SK-N-MC (cell line): ENCODE data around the gene GRAMD1B.
"Not testable (repeated sequence)": the region's sequence is repeated elsewhere in the genome, so short reads cannot be mapped to it uniquely, and the experiment has no call there.

Experiments used
- DNase-seq: peaks from one replicate; pipeline ENCODE4 v3.0.0-alpha.2; 2011; ENCODE audit warnings: low read depth, low spot score
- H3K27ac ChIP-seq: fragments of 200-600 bp; sonication (generic); 2 replicates; pipeline ENCODE4 v1.5.1; 2016; ENCODE audit warnings: mixed run types
- H3K36me3 ChIP-seq: fragments of 200-600 bp; sonication (generic); 2 replicates; pipeline ENCODE4 v1.6.1; 2017; ENCODE audit warnings: antibody characterized with exemption, low read length, mixed read lengths; ENCODE audit not compliant: insufficient read depth
- H3K4me3 ChIP-seq: fragments of 200-600 bp; sonication (generic); 2 replicates; pipeline ENCODE4 v1.5.1; 2016
- H3K9ac ChIP-seq: fragments of 200-600 bp; sonication (generic); 2 replicates; pipeline ENCODE4 v1.8.0; 2017; ENCODE audit warnings: mixed run types, mixed read lengths; ENCODE audit not compliant: insufficient read length
- H3K9me3 ChIP-seq: fragments of 200-600 bp; sonication (generic); 2 replicates; pipeline ENCODE4 v1.6.1; 2017; ENCODE audit warnings: low read depth, mild to moderate bottlenecking, antibody characterized with exemption, low read length, moderate library complexity, mixed read lengths
- EZH2 ChIP-seq: fragments of 200-600 bp; sonication (generic); IDR thresholded peaks from one replicate; pipeline ENCODE4 v1.6.1; 2017; ENCODE audit warnings: antibody characterized with exemption
- FOXP2 ChIP-seq: optimal IDR thresholded peaks from 2 replicates; pipeline ENCODE3; 2011; ENCODE audit warnings: mild to moderate bottlenecking, moderate library complexity; ENCODE audit not compliant: insufficient read depth; ENCODE audit errors: extremely low read length, control extremely low read depth
- POLR2AphosphoS5 ChIP-seq: IDR thresholded peaks from 2 replicates; pipeline ENCODE4 v1.6.1; 2012; ENCODE audit warnings: mild to moderate bottlenecking, low read depth, low read length, borderline replicate concordance

GRAMD1B gene

DNA sequence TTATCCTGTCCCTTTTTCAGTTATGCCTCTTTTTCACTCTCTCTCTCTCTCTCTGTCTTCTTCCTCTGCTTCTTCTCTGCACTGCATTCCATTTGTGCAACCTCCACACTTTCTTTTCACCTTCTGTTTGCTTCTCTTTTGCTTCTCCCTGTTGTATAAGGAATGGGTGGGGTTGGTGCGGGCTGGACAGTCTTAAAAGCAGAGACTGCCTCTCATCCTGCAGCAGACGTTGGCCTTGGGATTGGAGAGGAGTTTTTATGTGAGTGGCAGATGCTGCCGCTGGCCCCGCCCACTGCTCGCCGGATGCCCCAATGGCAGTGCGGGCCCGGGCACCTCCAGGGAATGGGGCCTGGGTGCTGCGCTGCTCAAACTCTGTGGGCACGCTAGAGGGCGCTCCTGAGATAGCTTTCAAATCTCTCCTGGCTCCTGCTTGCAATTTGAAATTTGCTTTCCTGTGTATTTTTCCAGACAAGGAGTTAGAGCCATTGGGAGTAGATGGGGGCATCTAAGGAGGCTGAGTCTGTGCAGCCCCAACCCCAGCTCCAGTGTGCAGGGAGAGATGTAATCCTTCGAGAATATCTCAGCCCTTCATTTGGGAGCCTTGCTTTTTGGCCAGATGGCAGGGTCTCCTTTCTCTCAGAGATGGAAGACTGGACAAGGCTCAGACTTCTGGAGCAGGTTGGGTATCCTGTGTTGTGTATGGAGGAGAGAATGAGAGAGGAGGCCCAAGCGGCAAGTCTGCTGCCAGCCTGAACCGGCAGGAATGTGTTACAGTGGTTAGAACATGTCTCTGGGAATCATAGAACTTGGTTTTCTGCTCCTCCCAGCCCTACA, 81.2 kb downstream of the GRAMD1B start:
- no peak overlapping the region for H3K9ac ChIP-seq
- no peak overlapping the region for H3K27ac ChIP-seq
- no peaks in the 10 kb centered on the region for H3K36me3 ChIP-seq
- no peaks in the 10 kb centered on the region for H3K9me3 ChIP-seq
- no peak overlapping the region for H3K4me3 ChIP-seq
- DNase-seq = peak; percentile 70
- TF ChIP-seq POLR2AphosphoS5 = no peak
- no peak for TF ChIP-seq FOXP2

DNA sequence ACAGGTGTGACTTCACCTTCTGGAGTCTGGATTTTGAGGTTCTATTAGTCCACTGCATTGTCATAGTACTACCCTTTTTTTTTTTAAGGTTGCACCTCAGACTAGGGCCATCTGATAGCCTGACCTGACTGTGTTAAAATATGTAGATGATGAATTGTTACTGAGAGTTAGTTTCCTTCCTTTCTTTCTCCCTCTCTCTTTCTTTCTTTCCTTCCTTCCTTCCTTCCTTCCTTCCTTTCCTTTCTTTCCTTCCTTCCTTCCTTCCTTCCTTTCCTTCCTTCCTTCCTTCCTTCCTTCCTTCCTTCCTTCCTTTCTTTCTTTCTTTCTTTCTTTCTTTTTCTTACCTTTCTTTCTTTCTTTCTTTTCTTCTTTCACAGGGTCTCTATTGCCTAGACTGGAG, 83.2 kb downstream of the GRAMD1B start:
- not testable (repeated sequence) for H3K9ac ChIP-seq, H3K9me3 ChIP-seq, H3K36me3 ChIP-seq, H3K4me3 ChIP-seq, DNase-seq
- peak overlapping the region; percentile 51; the same call in 1 of the 2 replicates for H3K27ac ChIP-seq

DNA sequence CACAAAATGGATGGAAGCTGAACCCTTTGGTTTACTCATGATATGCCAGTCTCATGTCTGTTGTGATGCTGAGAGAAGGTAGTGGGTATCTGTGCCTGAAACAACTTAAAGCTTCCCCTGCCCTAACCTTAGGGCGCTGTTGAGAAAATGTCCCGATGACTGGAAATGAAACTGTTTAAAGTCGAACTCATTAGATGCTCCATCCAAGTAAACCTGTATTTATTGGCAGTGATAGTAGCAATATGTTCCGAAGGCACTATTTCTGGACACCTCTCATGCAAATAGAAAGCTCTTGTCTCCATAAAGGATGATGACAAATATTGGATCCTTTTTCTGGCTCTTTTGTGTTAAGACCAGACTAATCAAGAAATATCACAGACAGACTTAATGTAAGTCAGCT, 86.2 kb downstream of the GRAMD1B start:
- no peak overlapping the region for H3K27ac ChIP-seq
- no peak for DNase-seq
- TF ChIP-seq EZH2 = no peak
- TF ChIP-seq FOXP2 = no peak
- TF ChIP-seq POLR2AphosphoS5 = no peak

DNA sequence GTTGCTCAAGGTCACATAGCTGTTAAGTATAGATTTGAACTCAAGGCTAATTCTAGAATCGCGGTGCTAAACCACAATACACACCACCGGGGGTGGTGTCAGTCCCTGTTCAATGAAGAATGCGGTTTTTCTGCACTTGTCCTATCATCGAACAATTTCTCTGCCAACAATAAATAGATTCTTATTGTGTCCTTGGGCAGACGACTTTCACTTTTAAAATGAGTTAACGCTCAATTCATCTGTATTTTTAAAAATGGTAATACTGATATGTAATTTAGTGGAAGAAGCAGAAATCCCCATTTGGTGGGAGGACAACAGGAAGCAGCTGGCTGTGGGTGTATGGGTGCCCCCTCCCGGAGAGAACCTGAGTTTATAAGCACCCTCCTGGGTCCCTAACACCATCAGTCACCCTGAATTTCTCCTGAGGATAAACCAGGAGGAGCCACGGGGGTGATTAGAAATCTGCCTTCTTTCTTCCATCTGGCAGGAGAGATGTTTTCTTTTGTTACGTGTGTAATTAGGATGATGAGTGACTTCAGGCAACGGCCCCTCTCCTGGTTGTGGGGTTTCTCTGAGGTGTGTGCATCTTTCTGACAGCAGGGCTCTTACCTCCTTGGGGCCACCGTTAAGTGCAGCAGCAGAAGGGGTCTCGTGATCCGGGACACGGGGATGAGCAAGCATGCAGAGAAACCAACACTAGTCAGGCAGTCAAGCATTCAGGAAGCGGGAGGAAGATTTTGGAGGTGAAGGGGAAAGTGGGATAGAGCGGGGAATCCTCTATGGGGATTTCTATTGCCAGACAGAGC, 87.7 kb downstream of the GRAMD1B start:
- no peak overlapping the region for H3K9ac ChIP-seq
- H3K27ac ChIP-seq = no peak overlapping the region

More for the DNA sequence above, 86.2 kb downstream of the GRAMD1B start:
- Histone ChIP-seq H3K36me3 (no peaks in the 10 kb centered on the region), H3K9ac (no peak overlapping the region), H3K9me3 (peaks cover 5% of the 10 kb centered on the region; the same call in 1 of the 2 replicates), H3K4me3 (no peak overlapping the region)

DNA sequence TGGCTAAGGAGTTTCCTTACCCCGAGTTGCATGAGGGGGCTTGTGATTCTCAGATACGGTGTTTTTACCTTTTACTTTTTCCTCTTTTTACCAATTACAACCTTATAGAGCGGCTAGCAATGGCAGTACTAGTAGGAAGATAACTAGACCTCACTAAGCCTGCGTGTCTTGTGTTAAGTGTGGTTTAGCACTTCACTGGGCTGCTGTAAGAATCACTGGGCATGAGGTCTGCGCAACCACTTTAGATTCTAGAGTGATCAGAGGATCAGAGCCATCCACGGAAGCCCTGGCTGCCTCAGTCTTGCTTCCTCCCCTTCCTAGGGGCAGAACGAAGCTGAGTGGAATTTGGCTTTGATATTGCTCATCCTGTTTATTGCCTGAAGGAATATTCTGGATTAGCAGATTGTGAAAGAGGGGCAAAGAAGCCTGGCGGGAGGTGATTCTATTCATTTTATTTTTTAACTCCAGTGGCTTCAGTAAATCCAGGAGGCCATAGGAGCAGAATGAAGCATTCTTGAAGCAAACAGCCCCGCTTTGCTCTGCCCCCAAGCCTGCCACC, 88.5 kb downstream of the GRAMD1B start:
- DNase-seq = no peak
- peaks cover 6% of the 10 kb centered on the region; the same call in 1 of the 2 replicates for H3K9me3 ChIP-seq
- peak overlapping the region; percentile 47; the same call in 1 of the 2 replicates for H3K27ac ChIP-seq
- no peak overlapping the region for H3K9ac ChIP-seq
- no peak for TF ChIP-seq POLR2AphosphoS5
- TF ChIP-seq FOXP2 = no peak
- no peak for TF ChIP-seq EZH2
- no peak overlapping the region; the same call in 1 of the 2 replicates for H3K4me3 ChIP-seq
- H3K36me3 ChIP-seq = no peaks in the 10 kb centered on the region

More for the DNA sequence above, 87.7 kb downstream of the GRAMD1B start:
- Histone ChIP-seq H3K9me3 (peaks cover 6% of the 10 kb centered on the region; the same call in 1 of the 2 replicates), H3K4me3 (no peak overlapping the region), H3K36me3 (no peaks in the 10 kb centered on the region)
- TF ChIP-seq FOXP2 (no peak), POLR2AphosphoS5 (no peak), EZH2 (no peak)
- DNase-seq = no peak

DNA sequence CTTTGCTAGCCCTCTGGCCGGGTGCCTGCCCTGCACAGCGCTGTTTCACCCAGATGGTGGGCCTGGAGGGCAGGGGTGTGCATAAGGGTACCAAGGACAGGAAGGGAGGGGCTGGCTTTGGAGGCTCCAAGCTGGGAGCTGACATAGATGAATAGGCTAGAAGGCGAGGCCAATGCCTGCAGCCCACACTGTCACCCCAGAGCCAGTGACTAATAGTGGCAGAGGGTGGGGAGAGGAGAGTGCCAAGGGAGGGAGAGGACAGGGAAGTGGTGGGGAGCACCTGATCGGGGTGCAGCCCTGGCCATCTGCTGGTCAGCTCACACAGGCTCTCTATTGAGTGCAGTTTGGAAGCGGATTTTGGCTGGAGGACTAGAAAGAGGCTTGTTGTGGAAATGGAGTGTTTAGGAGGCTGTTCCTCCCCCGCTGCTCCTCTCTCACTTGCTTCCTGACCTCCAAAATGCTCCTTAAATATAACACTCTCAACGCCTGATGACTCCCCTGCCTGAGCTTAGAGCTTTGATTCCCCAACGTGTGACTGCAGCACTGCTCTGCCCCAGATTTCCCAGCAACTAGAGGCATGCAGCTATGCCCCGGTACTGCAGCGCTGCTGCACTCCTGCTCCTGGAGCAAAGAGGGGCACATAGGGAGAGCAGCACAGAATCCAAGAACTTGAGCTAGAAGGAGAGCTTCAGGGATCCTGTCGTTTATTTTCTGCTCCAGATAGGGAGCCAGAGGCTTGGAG, 89.2 kb downstream of the GRAMD1B start:
- Histone ChIP-seq H3K9ac (no peak overlapping the region), H3K36me3 (no peaks in the 10 kb centered on the region), H3K4me3 (no peak overlapping the region; the same call in 1 of the 2 replicates), H3K9me3 (peaks cover 6% of the 10 kb centered on the region; the same call in 1 of the 2 replicates), H3K27ac (no peak overlapping the region)
- TF ChIP-seq FOXP2 (no peak), POLR2AphosphoS5 (no peak), EZH2 (no peak)
- DNase-seq = no peak

DNA sequence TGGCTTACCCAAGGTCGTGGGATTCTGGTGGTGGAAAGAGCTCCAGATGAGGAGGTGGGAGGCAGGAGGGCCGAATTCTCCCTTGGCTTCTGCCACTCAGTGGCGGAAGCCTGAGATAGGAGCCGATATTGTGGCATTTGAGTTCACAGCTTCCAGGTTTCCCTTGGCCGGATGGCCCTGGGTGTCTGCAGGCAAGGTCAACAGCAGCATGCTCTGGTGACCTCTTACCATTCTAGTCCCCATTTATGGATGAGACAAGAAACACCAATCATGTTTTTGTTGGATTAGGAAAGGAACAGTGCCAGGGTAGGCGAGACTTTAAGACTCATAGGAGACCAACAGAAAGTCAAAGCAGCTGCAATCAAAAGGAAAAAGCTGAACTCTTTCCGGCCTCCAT, 89.7 kb downstream of the GRAMD1B start:
- TF ChIP-seq FOXP2 = no peak
- no peak for TF ChIP-seq POLR2AphosphoS5
- no peak for TF ChIP-seq EZH2
- peaks cover 6% of the 10 kb centered on the region; the same call in 1 of the 2 replicates for H3K9me3 ChIP-seq
- no peaks in the 10 kb centered on the region for H3K36me3 ChIP-seq
- DNase-seq = no peak
- H3K27ac ChIP-seq = no peak overlapping the region
- H3K9ac ChIP-seq = no peak overlapping the region
- H3K4me3 ChIP-seq = no peak overlapping the region

DNA sequence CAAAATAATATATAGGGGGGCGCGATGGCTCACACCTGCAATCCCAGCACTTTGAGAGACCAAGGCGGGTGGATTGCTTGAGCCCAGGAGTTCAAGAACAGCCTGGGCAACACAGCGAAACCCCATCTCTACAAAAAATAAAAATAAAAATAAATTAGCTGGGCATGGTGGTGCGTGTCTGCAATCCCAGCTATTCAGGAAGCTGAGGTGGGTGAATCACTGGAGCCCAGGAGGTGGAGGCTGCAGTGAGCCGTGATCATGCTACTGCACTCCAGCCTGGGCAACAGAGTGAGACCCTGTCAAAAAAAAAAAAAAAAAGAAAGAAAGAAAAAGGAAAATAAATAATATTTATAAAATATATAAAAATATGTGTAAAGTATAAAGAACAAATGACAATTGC, 90.4 kb downstream of the GRAMD1B start:
- H3K36me3 ChIP-seq, H3K9me3 ChIP-seq, H3K4me3 ChIP-seq, DNase-seq, H3K9ac ChIP-seq, H3K27ac ChIP-seq: not testable (repeated sequence)
